Right lobe of liver (tissue), 6 donors: ENCODE measurements around the gene TMEM143. TPM values are rescaled to one million over a fixed set of nuclear protein-coding genes. Genes with fewer than 3 reads are reported as not detected.

Experiments
- ATAC-seq, 4 donors: fragments of 200-7000 bp; cut with Tn5 transposase; one replicate each; pipeline ENCODE4 v1.9.1; 2020; ENCODE audit warnings: mild to moderate bottlenecking in 4 of 4, moderate library complexity in 4 of 4
- DNase-seq, 3 donors: peaks; one replicate each; pipeline ENCODE4 v3.0.0-alpha.2; 2020
- H3K27ac ChIP-seq, 3 donors: fragments of 200-600 bp; one replicate each; pipeline ENCODE4 v1.8.0; 2022
- H3K27me3 ChIP-seq, 2 donors: fragments of 200-600 bp; one replicate each; pipeline ENCODE4 v1.8.0; 2022
- H3K36me3 ChIP-seq, 4 donors: fragments of 200-600 bp; sonication (generic) in 1 of 4; one replicate each; pipeline versions ENCODE4 v1.5.1 to v1.8.0; 2017 to 2022; ENCODE audit warnings: control low read depth in 1 of 4
- H3K4me1 ChIP-seq, 4 donors: fragments of 200-600 bp; sonication (generic) in 1 of 4; one replicate each; pipeline versions ENCODE4 v1.5.1 to v1.8.0; 2017 to 2022; ENCODE audit warnings: control low read depth in 1 of 4
- H3K4me3 ChIP-seq, 3 donors: fragments of 200-600 bp; one replicate each; pipeline ENCODE4 v1.8.0; 2022
- H3K9me3 ChIP-seq, 4 donors: fragments of 200-600 bp; sonication (generic) in 1 of 4; one replicate each; pipeline versions ENCODE4 v1.5.1 to v1.8.0; 2017 to 2022; ENCODE audit warnings: control low read depth in 1 of 4
- CTCF ChIP-seq, 4 donors: fragments of 200-600 bp in 3 of 4; fragments of 450-650 bp in 1 of 4; IDR thresholded peaks; one replicate each; pipeline versions ENCODE4 v1.5.1 to v1.8.0; 2016 to 2022; ENCODE audit warnings: antibody characterized with exemption in 4 of 4, mild to moderate bottlenecking in 2 of 4
- POLR2A ChIP-seq: fragments of 450-650 bp; IDR thresholded peaks from one replicate; pipeline ENCODE4 v1.6.1; 2017; ENCODE audit warnings: antibody characterized with exemption, mild to moderate bottlenecking
- WGBS: methylation state at CpG from one replicate; pipeline ENCODE4 v1.1.6; 2018; ENCODE audit warnings: low coverage, low lambda C conversion rate; ENCODE audit not compliant: insufficient coverage; ENCODE audit errors: missing lambda C conversion rate; 5-methylcytosine and 5-hydroxymethylcytosine counted together
- intact Hi-C, 2 donors: fragments of 100-400 bp; cut with DNase I; formaldehyde crosslinking; loops; one replicate each; pipeline versions ENCODE4 v1.11.2 to v1.14.1; 2022
- total RNA-seq, 6 experiments: library from RNA; depleted of rRNA in 2 of 6; stranded (reverse); fragments of >200 nt in 2 of 6; fragmentation: NEBNext Ultra II Directional in 3 of 6; extraction: Animal tissue kit (Norgen Biotek cat#: 25700) in 3 of 6; gene quantifications; one replicate each; pipeline versions ENCODE4 v1.1.0 to v1.2.4, GENCODE V29; 2016 to 2023
- donor health status: DM: no; HTN: yes; CAD: no.
- donor health status: DM: no; HTN: no; CAD: no.
- donor health status: DM: no; HTN: no; CAD: no.
- donor health status: DM: no; HTN: yes; CAD: no.
- donor health status: DM: no; HTN: yes; CAD: no.

The TMEM143 gene
- total RNA-seq, 6 experiments from 2014 or later = 6.5 to 15.1 (median 9.8) TPM

DNA sequence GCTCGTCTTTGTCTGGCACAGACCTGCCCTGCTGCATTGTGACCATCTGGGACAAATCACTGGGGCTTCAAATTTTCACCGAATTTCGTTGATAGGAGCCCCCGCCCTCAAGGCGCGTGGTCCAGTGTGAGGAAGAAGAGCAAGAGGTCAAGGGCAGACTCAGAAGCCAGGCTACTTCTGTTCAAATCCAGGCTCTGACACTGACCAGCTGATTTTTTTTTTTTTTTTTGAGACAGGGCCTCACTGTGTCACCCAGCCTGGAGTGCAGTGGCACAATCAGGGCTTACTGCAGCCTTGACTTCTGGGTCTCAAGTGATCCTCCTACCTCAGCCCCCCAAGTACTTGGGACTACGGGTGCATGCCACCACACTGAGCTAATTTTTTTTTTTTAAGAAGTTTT, 7.6 kb upstream of the TMEM143 start:
- TF ChIP-seq POLR2A (no peak), CTCF (IDR thresholded peaks at IDR 0.05) (no peak)

GRCh38 chr19:48370955-48371354, 7.2 kb upstream of the TMEM143 start:
- 82% methylated on average over 4 of the region's 4 CpGs for WGBS
- intact Hi-C loops = no loop called here
- no peak for TF ChIP-seq CTCF (IDR thresholded peaks at IDR 0.05)
- TF ChIP-seq POLR2A = no peak

More for the DNA sequence above, 7.6 kb upstream of the TMEM143 start:
- intact Hi-C loops = no loop called here
- 66% methylated on average over 6 of the region's 7 CpGs for WGBS
- no peaks in the 10 kb centered on the region for H3K36me3 ChIP-seq
- H3K27ac ChIP-seq = no peak overlapping the region
- H3K4me3 ChIP-seq = no peak overlapping the region
- no peaks in the 10 kb centered on the region for H3K4me1 ChIP-seq
- no peak for ATAC-seq
- no peaks in the 10 kb centered on the region for H3K27me3 ChIP-seq
- H3K9me3 ChIP-seq = no peaks in the 10 kb centered on the region
- DNase-seq = no peak

DNA sequence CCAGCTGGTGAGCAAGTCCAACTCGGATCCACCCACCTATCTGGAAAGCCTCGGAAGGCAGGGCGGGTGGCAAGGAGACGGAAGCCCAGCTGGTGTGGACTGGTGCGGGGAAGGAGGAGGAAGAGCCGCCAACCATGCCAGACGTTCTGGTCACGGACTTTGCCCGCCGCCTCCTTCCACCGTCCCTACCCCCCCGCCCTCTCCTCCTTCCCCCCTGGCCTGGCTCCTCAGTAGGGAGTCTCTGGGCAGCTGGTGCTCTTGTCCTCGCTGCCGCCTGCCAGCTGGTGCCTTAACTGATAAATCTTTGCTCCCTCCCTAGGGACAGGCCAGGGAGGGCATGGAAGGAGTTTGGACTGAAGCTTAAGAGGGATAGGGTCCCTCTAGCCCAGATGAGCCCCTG, 5.2 kb upstream of the TMEM143 start:
- WGBS = 76% methylated on average over 3 of the region's 14 CpGs
- intact Hi-C loops = no loop called here
- DNase-seq = no peak

More at GRCh38 chr19:48370955-48371354, 7.2 kb upstream of the TMEM143 start:
- Histone ChIP-seq H3K4me1 (no peaks in the 10 kb centered on the region), H3K9me3 (no peaks in the 10 kb centered on the region), H3K27me3 (no peaks in the 10 kb centered on the region), H3K4me3 (no peak overlapping the region), H3K27ac (no peak overlapping the region), H3K36me3 (no peaks in the 10 kb centered on the region)
- ATAC-seq (no peak), DNase-seq (no peak)

DNA sequence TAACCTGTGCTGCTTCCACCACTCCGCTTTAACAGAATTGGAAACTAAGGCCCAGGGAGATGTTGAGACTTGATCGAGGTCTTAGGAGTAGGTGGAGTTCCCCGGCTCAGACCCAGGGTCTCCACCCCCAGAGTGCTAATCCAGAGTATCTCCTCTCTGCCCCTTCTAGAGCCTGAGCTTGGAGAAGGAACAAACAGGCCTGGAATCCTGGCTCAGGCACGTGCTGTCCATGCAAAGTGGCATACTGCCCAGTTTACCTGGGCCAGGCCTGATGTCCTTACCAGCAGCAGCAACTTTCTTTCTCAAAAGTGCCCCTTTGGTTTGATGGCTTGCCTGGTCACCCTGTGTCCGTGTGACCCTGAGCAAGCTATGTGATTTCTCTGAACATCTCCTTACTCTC, 4.1 kb upstream of the TMEM143 start:
- ATAC-seq (no peak), DNase-seq (peak in 1 of 3 donors; percentile 69)
- Histone ChIP-seq H3K27ac (no peak overlapping the region), H3K9me3 (no peaks in the 10 kb centered on the region), H3K4me1 (peaks cover 0 to 3% (median 0%) of the 10 kb centered on the region in 4 donors), H3K36me3 (no peaks in the 10 kb centered on the region), H3K4me3 (no peak overlapping the region), H3K27me3 (no peaks in the 10 kb centered on the region)
- no CpG with 5 or more reads among the region's 5 CpGs for WGBS
- TF ChIP-seq POLR2A = no peak
- no peak for TF ChIP-seq CTCF (IDR thresholded peaks at IDR 0.05)
- intact Hi-C loops = no loop called here

More for the DNA sequence above, 5.2 kb upstream of the TMEM143 start:
- Histone ChIP-seq H3K4me1 (peaks cover 0 to 3% (median 0%) of the 10 kb centered on the region in 4 donors), H3K27me3 (no peaks in the 10 kb centered on the region), H3K4me3 (no peak overlapping the region), H3K9me3 (no peaks in the 10 kb centered on the region), H3K36me3 (no peaks in the 10 kb centered on the region), H3K27ac (no peak overlapping the region)
- ATAC-seq = no peak
- TF ChIP-seq CTCF (IDR thresholded peaks at IDR 0.05) (no peak), POLR2A (no peak)

GRCh38 chr19:48365602-48366001, 1.9 kb upstream of the TMEM143 start:
- 92% methylated on average over 6 of the region's 11 CpGs for WGBS
- TF ChIP-seq POLR2A = no peak
- no peak for TF ChIP-seq CTCF (IDR thresholded peaks at IDR 0.05)

More at GRCh38 chr19:48365602-48366001, 1.9 kb upstream of the TMEM143 start:
- no peaks in the 10 kb centered on the region for H3K9me3 ChIP-seq
- no peaks in the 10 kb centered on the region for H3K36me3 ChIP-seq
- intact Hi-C loops = no loop called here
- H3K27ac ChIP-seq = no peak overlapping the region
- ATAC-seq = no peak
- H3K27me3 ChIP-seq = no peaks in the 10 kb centered on the region
- no peak for DNase-seq
- no peak overlapping the region for H3K4me3 ChIP-seq
- peaks cover 0 to 3% (median 0%) of the 10 kb centered on the region in 4 donors for H3K4me1 ChIP-seq
